ENCODE measurements around the gene ACOX3.
"Not testable (repeated sequence)": the region's sequence is repeated elsewhere in the genome, so short reads cannot be mapped to it uniquely, and the experiment has no call there.

The ACOX3 gene

DNA sequence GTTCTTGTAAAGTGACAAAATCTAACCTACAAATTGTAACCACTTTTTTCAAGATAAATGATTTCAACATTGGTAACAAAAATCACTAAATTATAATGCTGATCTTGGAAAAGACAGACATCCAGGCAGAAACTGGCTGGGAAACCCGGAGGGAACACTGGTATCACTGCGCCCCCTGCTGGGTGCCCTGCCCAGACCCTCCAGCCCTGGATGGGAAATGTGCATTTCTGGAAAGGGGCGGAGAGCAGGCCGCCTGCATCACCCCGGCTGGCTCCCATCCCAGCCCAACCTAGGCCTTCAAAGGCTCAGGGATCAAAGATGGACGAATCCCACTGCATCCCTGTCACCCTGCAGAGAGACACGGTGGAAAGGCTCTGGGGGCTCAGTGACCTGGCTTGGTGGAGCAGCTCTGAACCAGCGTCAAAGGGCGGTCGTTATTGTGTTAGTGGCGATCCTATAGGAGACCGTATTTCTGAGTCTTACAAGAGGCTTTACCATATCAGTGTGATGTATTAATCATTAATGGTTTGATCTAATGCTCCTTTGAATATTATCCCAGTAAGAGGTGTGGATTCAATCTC, 37.3 kb downstream of the ACOX3 start:
- DNase-seq: peak in 1 of 2 experiments; percentile 53

DNA sequence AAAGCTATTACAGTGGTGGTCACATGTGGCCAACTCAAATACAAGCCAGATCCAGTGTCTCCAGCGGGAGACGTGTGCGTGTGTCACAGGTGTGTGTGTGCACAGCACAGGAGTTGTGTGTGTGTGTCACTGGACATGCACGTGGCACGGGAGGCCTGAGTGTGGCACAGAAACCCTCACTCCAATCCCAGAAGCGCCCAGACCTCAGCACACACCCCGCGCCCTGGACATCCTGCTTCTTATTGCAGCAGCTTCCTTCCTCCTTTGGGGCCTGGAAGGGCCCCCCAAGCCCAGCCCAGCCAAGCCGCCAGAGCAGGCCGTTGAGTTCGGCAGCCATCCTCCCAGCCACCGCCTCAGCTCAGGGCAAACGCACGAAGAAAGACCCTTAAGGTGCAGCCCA, 37.9 kb downstream of the ACOX3 start:
- DNase-seq: no peak

DNA sequence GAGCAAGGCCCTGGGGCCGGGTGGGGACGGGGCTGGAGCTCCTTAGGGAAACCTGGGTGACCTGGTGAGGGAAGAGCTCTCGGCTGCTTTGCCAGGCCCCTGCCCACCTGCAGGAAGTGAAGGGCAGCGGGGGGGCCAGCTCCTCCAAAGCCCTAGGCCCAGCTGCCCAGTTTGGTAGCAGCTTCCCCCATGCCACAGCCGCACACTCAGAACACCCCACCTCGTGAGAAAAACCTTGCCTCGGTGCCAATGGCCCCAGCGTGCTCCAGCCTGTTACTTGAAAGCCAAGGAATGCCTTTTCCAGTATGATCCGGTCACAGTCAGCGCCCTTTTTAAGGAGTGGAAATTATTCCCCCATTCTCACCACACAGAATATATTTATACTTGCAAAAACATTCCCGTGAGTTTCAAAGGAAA, 38.3 kb downstream of the ACOX3 start:
- no peak for DNase-seq

DNA sequence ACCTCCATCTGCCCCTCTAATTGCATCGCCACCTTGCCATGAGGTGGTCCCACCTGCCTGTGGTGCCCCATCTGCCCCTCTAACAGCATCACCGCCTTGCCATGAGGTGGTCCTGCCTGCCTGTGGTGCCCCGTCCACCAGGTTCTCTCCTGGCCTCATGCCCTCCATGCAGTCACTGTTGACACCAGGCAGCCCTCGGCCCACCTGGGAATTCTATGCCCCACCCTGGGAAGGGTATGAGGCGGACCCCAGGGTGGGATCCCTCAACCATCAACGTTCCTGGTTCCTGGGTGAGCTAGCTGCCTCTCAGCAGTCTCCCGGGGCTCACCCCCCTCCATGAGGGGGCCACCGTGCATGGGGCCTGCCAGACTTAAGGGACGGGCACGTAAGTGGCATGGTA, 38.9 kb downstream of the ACOX3 start:
- DNase-seq: no peak

DNA sequence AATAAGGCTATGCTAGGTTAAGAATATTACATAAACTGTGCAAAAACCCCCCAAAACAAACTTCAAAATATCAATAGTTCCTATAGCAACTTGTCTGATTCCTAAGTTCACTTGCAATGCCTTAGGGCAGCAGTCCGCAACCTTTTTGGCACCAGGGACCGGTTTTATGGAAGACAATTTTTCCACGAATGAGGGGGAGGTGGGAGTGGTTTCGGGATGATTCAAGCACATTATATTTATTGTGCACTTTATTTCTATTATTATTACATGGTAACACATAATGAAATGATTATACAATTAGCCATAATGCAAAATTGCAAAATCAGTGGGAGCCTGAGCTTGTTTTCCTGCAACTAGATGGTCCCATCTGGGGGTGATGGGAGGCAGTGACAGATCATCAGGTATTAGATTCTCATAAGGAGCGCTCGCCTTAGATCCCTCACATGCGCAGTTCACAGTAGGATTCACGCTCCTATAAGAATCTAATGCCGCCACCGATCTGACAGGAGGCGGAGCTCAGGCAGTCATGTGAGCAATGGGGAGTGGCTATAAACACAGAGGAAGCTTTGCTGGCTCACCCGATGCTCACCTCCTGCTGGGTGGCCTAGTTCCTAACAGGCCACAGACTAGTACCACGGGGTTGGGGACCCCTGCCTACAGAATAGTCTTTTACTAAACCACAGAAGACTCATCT, 39.7 kb downstream of the ACOX3 start:
- DNase-seq: no peak

DNA sequence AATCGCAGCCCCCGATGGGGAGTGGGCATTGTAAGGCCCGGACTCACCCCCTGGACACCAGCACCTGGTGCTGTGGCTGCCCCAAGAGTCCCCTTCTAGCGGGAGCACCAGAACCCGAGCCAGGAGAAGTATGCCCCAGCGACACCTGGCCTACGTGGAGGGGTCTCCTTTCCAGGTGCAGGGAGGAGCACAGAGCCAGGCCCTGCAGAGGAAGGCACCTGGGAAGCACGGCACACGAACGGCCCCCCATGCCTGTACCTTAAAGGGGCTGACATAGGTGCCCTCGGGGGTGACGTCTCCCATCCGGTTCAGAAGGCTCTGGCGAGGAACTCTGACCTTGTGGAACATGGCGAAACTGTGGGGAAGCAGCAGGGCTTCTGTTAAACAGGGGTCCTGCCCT, 41.2 kb downstream of the ACOX3 start:
- DNase-seq: no peak

DNA sequence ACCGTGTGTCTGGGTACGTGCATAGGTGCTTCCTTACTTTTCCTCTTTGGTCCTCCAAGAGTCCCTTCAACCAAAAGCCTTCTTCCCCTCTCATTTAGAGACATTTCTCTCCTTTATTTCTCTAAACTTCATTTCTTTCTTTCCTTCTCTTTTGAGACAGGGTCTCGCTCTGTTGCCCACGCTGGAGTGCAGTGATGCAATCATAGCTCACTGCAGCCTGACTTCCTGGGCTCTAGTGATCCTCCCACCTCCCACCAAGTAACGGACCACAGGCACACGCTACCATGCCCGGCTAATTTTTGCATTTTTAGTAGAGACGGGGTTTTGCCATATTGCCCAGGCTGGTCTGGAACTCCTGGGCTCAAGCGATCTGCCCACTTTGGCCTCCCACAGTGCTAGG, 42.2 kb downstream of the ACOX3 start:
- no peak for DNase-seq

DNA sequence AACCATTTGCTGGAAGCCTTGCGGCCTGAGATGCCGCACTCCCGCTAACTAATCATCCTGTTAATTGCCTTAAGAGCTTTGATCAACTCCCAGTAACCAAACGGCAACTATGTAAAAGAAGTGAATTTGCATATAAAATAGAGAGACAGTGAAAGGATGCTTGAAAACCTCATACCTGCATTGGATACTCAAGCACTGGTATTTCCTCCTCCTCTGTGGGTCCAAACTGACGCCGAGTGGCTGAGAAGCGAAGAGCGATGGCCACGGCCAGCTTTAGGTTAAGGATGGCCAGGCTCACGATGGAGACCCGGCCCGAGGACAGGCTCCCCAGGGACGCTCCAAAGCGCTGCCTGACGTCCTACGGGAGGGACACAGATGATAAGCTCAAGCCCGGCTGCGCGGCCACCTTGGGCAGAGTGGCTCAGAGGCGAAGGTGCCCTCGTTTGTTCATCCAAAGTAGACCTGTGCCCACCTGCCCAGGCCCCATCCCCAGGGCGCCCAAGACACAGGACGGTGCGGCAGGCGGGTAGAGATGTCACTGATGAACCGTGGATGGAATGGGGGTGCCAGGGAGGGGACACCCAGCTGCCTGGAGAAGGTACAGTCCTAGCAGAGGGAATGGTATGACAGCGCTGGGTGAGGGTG, 43.6 kb downstream of the ACOX3 start:
- no peak for DNase-seq

DNA sequence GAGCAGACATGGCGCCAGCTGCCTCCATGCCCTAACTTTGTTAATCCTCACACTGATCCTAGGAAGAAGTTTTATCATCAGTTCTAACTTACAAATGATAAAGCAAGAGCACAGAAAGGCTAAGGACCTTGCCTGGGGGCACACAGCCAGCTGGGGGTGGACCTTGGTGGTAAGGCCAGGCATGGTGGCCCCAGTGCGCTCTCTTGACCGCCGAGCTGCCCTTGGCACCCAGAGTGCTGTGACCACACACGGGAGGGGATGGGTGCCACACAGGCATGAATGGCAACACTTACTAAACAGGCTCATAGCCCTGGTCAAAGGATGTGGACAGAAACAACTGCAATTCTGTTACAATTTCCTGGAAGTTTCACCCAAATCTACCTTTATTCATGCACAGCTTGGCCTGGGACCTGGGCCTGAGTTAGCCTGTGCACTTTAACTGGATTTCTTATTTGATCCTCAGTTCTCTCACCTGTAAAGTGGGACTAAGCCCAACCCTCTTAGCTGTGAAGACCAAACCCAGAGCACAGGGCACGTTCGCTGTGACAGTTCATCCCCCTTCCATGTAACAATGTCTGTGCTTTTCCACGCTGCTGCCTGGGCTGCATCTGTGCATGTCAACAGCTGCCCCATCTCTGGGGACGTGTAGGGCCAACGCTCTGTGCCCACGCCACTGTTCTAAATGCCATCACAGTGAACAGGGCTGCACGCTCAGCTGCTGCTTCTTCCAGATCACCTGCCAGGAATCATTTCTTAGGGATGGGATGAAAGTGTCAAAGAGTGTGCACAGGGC, 44.8 kb downstream of the ACOX3 start:
- DNase-seq: no peak

DNA sequence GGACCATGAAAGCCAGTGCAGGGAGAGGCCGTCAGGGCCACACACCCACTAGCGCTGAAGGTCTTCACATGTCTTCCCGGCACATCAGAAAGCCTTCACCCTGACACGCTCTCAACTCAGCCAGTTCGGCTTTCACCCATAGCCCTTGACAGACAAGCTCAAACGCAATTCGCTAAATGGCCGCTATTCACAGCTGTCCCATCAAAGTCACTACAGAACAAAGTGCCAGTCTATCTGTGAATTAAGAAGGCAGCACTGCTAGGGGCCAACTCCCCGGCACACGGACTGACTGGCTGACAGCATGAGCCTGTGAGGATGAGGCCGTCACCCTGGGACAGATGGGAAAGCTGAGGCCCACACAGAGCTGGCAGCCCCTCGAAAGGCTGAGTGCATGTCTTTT, 45.7 kb downstream of the ACOX3 start:
- no peak for DNase-seq

DNA sequence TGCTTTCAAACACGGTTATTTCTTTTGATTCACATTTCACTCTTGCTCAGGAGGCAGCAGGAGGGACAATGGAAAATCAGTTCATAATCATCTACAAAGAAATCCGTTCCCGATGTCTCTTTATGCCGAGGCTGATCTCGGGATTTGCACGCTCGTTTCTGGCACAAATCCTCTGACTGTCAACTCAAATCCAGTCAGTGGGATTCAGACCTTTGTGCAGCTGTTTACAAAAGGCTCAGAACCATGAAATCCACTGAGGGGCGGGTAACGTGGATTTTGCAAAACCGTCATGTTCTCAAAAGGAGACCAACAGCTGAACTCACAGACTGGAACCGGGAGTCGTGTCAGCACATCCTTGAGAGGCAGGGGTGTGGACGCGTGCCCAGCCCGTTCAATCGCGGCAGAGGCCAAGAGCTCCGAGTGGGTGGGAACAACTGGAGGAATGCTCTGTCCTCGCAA, 46.4 kb downstream of the ACOX3 start:
- DNase-seq: no peak

DNA sequence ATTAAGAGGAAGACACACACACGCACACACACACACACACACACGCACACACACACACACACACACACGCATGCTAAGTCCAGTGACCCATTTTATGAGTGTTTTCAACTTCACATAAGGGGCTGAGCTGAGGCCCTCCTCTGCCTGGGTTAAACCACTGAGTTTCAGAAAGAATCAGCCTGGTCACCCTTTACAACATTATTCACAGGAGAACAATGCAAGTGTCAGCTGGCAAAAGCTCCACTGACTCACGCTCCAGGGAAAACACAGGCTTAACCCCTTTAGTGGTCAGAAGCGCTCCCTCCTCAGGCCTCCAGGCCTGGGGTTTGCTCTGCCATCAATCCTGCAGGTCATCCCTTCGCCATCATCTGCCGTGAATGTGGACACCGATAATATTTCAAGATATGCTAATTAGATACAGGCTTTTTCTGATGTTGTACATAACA, 46.9 kb downstream of the ACOX3 start:
- peak in 1 of 2 experiments; percentile 45 for DNase-seq

DNA sequence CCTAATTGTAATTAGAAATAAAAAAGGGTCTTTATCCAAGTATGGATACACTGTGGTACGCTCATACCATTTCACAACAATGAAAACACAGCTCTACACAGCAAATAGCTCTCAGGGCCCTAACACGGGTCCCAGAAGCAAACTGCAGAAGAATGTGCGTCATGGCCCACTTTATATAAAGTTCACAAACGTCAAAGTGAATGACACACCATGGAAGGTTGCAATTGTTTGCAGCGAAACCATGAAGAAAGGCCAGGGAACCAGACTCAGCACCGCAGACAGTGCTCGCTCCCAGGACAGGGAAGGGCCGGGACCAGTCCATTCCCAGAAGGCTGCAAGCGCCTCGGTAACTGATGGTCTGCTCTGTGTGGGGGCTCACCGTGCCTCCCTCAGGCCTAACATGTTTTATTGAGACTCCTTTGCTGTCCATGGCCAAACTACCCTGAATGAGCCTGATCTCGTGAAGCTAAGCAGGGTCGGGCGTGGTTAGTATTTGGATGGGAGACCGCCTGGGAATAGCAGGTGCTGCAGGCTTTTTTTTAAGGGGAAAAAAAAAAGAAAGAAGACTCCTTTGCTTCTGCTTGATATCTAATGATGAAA, 47.8 kb downstream of the ACOX3 start:
- no peak for DNase-seq

DNA sequence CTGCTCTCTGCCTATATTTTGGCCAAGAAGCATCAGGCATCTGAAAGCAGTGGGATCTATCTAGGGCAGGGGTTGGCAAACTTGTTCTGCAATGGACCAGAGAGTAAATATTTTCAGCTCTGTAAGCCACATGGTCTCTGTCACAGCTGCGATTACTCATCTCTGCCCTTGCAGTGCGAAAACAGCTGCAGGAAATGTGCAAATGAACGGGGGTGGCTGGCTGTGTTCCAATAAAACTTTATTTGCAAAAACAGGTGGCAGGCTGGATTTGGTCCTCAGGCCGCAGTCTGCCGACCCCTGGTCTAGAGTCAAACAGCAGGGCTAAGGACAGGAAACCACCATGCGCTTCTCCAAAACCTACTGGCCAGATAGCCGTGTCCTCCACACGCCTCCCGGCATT, 48.6 kb downstream of the ACOX3 start:
- no peak for DNase-seq

DNA sequence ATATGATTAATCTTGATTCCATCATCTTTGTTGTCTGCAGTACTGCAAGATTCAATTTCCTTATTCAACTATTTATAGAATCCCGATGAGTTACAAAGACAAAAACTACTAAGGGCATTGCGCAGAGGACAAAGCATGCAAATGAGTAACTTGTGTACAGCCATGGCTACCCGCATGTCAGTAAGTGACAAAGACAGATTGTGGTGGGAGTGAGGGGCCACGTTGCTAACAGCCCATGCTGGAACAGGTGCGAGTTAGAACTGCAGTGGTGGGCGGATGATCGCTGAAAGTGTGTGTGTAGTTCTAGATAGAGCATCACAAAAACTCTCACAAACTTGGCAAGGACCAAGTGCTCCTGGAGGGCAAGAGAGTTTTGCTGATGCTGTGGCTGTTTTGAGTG, 49.5 kb downstream of the ACOX3 start:
- no peak for DNase-seq

DNA sequence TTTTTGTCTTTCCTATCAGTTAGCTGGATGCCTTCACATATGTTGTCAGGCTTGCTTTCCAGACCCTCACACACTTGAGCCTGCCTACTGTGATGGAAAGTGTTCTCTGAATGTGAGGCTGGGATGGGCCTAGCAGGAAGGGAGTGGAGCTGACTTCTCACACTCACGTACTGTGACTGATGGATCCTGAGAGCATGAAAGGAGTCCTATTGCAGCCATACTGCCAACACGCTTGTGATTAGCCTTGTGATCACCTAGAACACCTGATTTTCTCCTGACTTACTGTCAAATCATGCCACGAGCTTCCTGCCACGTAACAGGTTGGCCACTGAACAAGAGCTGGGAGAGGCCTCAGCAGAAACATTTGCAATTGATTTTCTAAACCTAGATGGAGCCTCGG, 49.9 kb downstream of the ACOX3 start:
- no peak for DNase-seq

DNA sequence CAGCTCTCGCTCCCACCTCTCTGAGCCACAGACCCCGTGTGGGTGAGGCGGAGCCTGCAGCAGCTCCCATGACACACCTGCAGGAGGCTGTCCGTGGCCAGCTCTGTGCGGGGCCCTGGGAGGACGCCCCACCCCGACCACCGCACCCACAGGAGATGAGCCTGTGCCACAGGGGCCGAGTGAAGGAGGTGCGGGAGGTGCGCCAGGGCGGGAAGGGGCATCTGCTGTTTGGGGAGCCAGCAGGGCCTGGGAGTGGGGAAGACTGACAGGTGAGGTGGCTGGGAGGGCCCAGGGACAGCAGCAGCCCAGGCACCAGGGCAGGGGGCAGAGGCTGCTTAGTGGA, 52.0 kb downstream of the ACOX3 start:
- DNase-seq: no peak

DNA sequence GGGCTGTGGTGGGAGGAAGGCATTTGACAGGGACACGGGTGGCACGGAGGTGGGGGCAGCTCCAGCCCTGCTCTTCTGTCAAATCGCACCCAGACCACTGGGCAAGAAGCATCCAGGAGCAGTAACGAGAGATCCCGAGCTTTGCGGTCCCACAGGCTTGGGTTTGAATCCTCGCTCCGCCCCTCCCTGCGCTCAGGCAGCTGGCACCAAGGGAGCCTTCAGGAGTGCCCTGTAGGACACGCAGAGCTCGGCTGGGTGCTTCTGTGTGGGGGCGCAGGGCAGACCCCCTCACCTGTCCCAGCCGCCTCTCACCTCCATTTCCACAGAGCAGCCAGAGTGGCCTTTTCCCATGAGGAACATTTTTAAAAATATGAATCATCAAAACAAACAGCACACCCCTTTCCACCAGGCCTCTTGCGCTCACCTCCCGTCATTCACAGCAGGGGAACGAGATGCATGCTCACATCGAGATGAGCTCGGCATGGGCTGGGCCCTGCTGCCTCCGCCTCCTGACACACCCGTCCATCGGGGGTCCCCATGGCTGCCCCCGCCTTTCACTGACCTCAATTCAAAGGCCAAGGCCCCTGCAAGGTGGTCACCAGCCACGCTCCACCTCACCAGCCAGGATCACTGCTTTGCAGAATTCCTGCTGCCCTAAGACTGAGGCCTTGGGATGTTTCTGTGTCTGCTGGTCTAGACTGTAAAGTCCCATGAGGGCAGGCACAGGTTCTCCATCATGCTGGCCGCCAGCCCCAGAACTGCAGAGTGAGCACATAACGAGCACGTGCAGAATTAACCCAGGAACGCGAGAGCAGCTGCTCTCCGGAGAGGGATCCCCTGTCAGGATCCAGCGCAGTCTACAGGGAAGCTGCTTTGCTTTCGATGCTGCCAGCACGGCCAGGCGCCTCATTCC, 52.7 kb downstream of the ACOX3 start:
- DNase-seq: no peak

DNA sequence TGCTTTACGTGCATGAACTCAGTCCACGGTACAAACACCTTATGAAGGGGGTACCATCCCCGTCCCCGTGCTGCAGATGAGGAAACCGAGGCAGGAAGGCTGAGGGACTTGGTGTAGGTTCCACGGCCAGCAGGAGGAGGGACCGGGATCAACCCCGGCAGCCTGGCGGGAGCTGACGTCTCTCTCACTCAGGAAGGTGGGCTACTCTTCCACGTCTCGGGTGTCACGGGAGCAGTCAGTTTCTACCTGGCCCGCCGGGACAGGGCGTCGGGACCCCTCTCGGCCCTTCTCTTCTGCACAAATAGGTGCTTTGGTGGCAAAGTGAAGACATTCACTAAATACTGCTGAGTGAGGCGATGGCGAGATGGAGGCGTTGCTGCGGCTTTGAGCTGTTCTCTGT, 53.3 kb downstream of the ACOX3 start:
- no peak for DNase-seq

DNA sequence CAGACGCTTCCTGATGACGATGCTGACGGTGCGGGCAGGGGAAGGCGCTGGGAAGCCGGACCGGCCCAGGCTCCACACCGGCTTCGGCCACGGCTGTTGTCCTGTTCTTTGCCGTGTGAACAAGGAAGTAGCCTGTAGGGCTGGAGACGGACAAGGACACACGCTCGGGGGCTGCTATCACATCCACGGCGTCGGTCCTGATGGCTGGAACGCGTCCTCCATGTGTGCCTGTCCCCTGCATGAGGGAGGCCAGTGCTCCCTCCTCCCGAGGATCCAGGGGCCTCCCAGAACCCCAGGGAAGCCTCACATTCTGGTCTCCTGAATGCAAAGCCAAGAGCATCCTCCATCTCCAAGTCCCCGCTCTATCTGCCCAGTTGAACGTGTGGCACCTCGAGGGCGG, 53.8 kb downstream of the ACOX3 start:
- DNase-seq: no peak

DNA sequence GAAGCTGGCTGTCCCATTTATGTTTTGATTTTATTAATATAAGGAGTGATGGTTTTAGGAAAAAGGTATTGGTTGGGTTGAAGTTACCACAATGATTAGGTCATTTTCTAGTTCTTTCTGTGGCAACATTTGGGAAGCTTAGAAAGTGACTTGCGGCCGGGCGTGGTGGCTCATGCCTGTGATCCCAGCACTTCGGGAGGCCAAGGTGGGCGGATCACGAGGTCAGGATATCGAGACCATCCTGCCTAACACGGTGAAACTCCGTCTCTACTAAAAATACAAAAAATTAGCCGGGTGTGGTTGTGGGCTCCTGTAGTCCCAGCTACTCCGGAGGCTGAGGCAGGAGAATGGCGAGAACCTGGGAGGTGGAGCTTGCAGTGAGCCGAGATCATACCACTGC, 54.4 kb downstream of the ACOX3 start:
- DNase-seq: not testable (repeated sequence)

DNA sequence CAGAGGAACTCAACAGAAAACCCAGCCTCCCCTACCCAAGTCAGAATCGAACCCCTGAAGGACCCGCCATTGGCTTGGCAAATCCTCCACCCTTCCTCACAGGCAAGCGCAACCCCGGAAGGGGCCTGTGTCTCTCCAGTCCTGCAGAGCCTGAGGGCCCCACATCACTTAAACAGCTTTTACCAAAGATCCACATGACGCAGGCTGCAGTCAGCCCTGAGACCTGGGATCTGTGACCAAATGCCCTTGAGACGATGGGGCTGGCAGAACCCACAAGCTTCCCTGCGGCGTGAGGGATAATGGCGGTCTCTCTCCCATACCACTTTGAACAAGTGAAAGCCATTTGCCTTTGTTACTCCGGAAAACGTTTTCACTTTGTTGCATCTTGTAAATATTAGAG, 54.9 kb downstream of the ACOX3 start:
- DNase-seq: no peak

Data from SW 1271 (cell line).